HEK293 (cell line): Measurements from ENCODE around the gene IMMP2L.

Experiments
- CTCF ChIA-PET: fragments of 350-600 bp; formaldehyde crosslinking; extraction: SDS; loops from one replicate; lab custom pipeline; 2021; ENCODE audit warnings: antibody characterized with exemption; lab: Yijun Ruan, JAX
- POLR2A ChIA-PET: fragments of 300-600 bp; formaldehyde crosslinking; extraction: SDS; loops from one replicate; lab custom pipeline; 2020; ENCODE audit warnings: antibody characterized with exemption, inconsistent platforms; lab: Yijun Ruan, JAX
- H3K27ac ChIP-seq: fragments of 200-500 bp; sonication (Bioruptor generic); 2 replicates; pipeline ENCODE4 v1.5.1; 2014; ENCODE audit warnings: low read depth, low read length, control low read depth, inconsistent platforms; ENCODE audit errors: extremely low read depth
- H3K36me3 ChIP-seq, 2 experiments: fragments of 200-500 bp in 1 of 2; sonication (Bioruptor generic) in 1 of 2; 1 replicate in 1 of 2; 2 replicates in 1 of 2; pipeline ENCODE4 v1.5.1; 2014 to 2017; ENCODE audit warnings: inconsistent platforms in 2 of 2, low read length in 2 of 2; ENCODE audit not compliant: control insufficient read depth in 2 of 2, insufficient read depth in 1 of 2
- H3K4me1 ChIP-seq: fragments of 200-500 bp; sonication (Bioruptor generic); 2 replicates; pipeline ENCODE4 v1.5.1; 2014; ENCODE audit warnings: mild to moderate bottlenecking, low read length, inconsistent platforms; ENCODE audit not compliant: control insufficient read depth, insufficient read depth
- H3K4me3 ChIP-seq: 2 replicates; pipeline ENCODE4 v1.5.1; 2011; ENCODE audit warnings: low read depth, mild to moderate bottlenecking, control low read depth, low read length, moderate library complexity
- H3K9me3 ChIP-seq: fragments of 200-500 bp; sonication (Bioruptor generic); 2 replicates; pipeline ENCODE4 v1.5.1; 2014; ENCODE audit warnings: low read depth, low read length, inconsistent platforms; ENCODE audit not compliant: control insufficient read depth, insufficient read depth
- BCL6B ChIP-seq: fragments of 450-650 bp; formaldehyde crosslinking; IDR thresholded peaks from 2 replicates; pipeline ENCODE4 v1.5.1; 2017; ENCODE audit warnings: missing biosample characterization, missing genetic modification characterization
- HOXA7 ChIP-seq: sonication (generic); formaldehyde crosslinking; IDR thresholded peaks from 2 replicates; pipeline ENCODE4 v1.8.1; 2022; ENCODE audit warnings: missing genetic modification reagents, borderline replicate concordance
- MYNN ChIP-seq: fragments of 450-650 bp; formaldehyde crosslinking; IDR thresholded peaks from 2 replicates; pipeline ENCODE4 v1.5.1; 2016; ENCODE audit warnings: missing biosample characterization, missing genetic modification characterization, borderline replicate concordance
- OSR2 ChIP-seq: fragments of 450-650 bp; formaldehyde crosslinking; IDR thresholded peaks from 2 replicates; pipeline ENCODE4 v1.5.1; 2016; ENCODE audit warnings: missing biosample characterization, missing genetic modification characterization
- PATZ1 ChIP-seq: fragments of 450-650 bp; formaldehyde crosslinking; IDR thresholded peaks from 2 replicates; pipeline ENCODE4 v1.5.1; 2016; ENCODE audit warnings: missing biosample characterization, missing genetic modification characterization
- SALL2 ChIP-seq: fragments of 450-650 bp; formaldehyde crosslinking; IDR thresholded peaks from 2 replicates; pipeline ENCODE4 v1.5.0; 2017; ENCODE audit warnings: missing biosample characterization, mild to moderate bottlenecking, missing genetic modification characterization, borderline replicate concordance
- SP3 ChIP-seq: fragments of 450-650 bp; formaldehyde crosslinking; IDR thresholded peaks from 2 replicates; pipeline ENCODE4 v1.5.1; 2016; ENCODE audit warnings: missing biosample characterization, missing genetic modification characterization
- SP7 ChIP-seq: fragments of 450-650 bp; formaldehyde crosslinking; IDR thresholded peaks from 2 replicates; pipeline ENCODE4 v1.5.1; 2016; ENCODE audit warnings: missing biosample characterization, missing genetic modification characterization
- WT1 ChIP-seq: fragments of 450-650 bp; formaldehyde crosslinking; IDR thresholded peaks from 2 replicates; pipeline ENCODE4 v1.5.1; 2016; ENCODE audit warnings: missing biosample characterization, missing genetic modification characterization
- ZBTB44 ChIP-seq: fragments of 450-650 bp; IDR thresholded peaks from 2 replicates; pipeline ENCODE4 v1.5.1; 2018; ENCODE audit warnings: missing biosample characterization, mild to moderate bottlenecking, missing genetic modification characterization
- ZEB2 ChIP-seq: fragments of 450-650 bp; formaldehyde crosslinking; IDR thresholded peaks from 2 replicates; pipeline ENCODE4 v1.5.1; 2016; ENCODE audit warnings: missing biosample characterization, missing genetic modification characterization
- ZIC2 ChIP-seq: fragments of 450-650 bp; formaldehyde crosslinking; IDR thresholded peaks from 2 replicates; pipeline ENCODE4 v1.5.1; 2016; ENCODE audit warnings: missing biosample characterization, missing genetic modification characterization
- ZNF138 ChIP-seq: fragments of 450-650 bp; formaldehyde crosslinking; IDR thresholded peaks from 2 replicates; pipeline ENCODE4 v1.5.1; 2016; ENCODE audit warnings: missing biosample characterization, missing genetic modification characterization, borderline replicate concordance
- ZNF2 ChIP-seq: fragments of 450-650 bp; formaldehyde crosslinking; IDR thresholded peaks from 2 replicates; pipeline ENCODE4 v1.5.1; 2016; ENCODE audit warnings: missing biosample characterization, missing genetic modification characterization
- ZNF311 ChIP-seq: fragments of 450-650 bp; formaldehyde crosslinking; IDR thresholded peaks from 2 replicates; pipeline ENCODE4 v1.5.1; 2017; ENCODE audit warnings: missing biosample characterization, missing genetic modification characterization, borderline replicate concordance
- ZNF366 ChIP-seq: fragments of 450-650 bp; formaldehyde crosslinking; conservative IDR thresholded peaks from 2 replicates; pipeline ENCODE4 v1.5.1; 2016; ENCODE audit warnings: missing biosample characterization, missing genetic modification characterization
- ZNF37A ChIP-seq: fragments of 450-650 bp; IDR thresholded peaks from 2 replicates; pipeline ENCODE4 v1.5.1; 2018; ENCODE audit warnings: missing biosample characterization, missing genetic modification characterization
- ZNF529 ChIP-seq: fragments of 450-650 bp; formaldehyde crosslinking; IDR thresholded peaks from 2 replicates; pipeline ENCODE4 v1.5.1; 2017; ENCODE audit warnings: missing genetic modification characterization, missing biosample characterization; ENCODE audit not compliant: insufficient replicate concordance
- ZNF555 ChIP-seq: fragments of 450-650 bp; formaldehyde crosslinking; conservative IDR thresholded peaks from 2 replicates; pipeline ENCODE4 v1.5.1; 2017; ENCODE audit warnings: missing biosample characterization, mild to moderate bottlenecking, missing genetic modification characterization, inconsistent platforms
- ZNF626 ChIP-seq: fragments of 450-650 bp; sonication (Bioruptor Pico); formaldehyde crosslinking; IDR thresholded peaks from 2 replicates; pipeline ENCODE4 v1.5.1; 2018; ENCODE audit warnings: missing biosample characterization, missing genetic modification characterization, inconsistent platforms
- ZNF654 ChIP-seq: fragments of 450-650 bp; formaldehyde crosslinking; IDR thresholded peaks from 2 replicates; pipeline ENCODE4 v1.5.1; 2016; ENCODE audit warnings: low read depth, missing biosample characterization, missing genetic modification characterization
- ZNF701 ChIP-seq: fragments of 450-650 bp; formaldehyde crosslinking; IDR thresholded peaks from 2 replicates; pipeline ENCODE4 v1.5.1; 2016; ENCODE audit warnings: missing biosample characterization, missing genetic modification characterization

The IMMP2L gene

GRCh38 chr7:111088328-111088727 lies 474.0 kb downstream of the IMMP2L start (continued):
- TF ChIP-seq BCL6B (tag by site-specific recombination) (no peak), WT1 (tag by site-specific recombination) (no peak), MYNN (tag by site-specific recombination) (no peak), ZNF138 (tag by site-specific recombination) (no peak), OSR2 (tag by site-specific recombination) (no peak), PATZ1 (tag by site-specific recombination) (no peak), SP3 (tag by site-specific recombination) (no peak), ZNF626 (no peak), HOXA7 (CRISPR knock-in tag) (no peak), ZIC2 (tag by site-specific recombination) (no peak), SALL2 (no peak)

GRCh38 chr7:111086532-111086931 lies 475.8 kb downstream of the IMMP2L start:
- ChIA-PET POLR2A (no interaction called here), CTCF (no interaction called here)
- no peak overlapping the region for H3K27ac ChIP-seq
- H3K4me1 ChIP-seq = no peaks in the 10 kb centered on the region
- H3K4me3 ChIP-seq = no peak overlapping the region
- no peaks in the 10 kb centered on the region for H3K36me3 ChIP-seq
- no peak for TF ChIP-seq ZNF37A (tag by site-specific recombination)
- TF ChIP-seq ZBTB44 (tag by site-specific recombination) = no peak
- TF ChIP-seq ZNF311 (tag by site-specific recombination) = no peak
- TF ChIP-seq ZNF701 (tag by site-specific recombination) = no peak
- no peak for TF ChIP-seq MYNN (tag by site-specific recombination)
- no peak for TF ChIP-seq ZNF366
- TF ChIP-seq ZNF555 (tag by site-specific recombination) = no peak
- no peak for TF ChIP-seq ZNF2 (tag by site-specific recombination)
- TF ChIP-seq ZNF529 (tag by site-specific recombination) = no peak
- TF ChIP-seq ZNF654 = no peak
- no peak for TF ChIP-seq ZEB2 (tag by site-specific recombination)
- no peak for TF ChIP-seq SP7
- H3K9me3 ChIP-seq = no peaks in the 10 kb centered on the region
